OCI-LY1 (cell line): ENCODE measurements around the gene SLC5A11.
A peak's percentile ranks its signal among the peaks of the same experiment; 100 is the strongest.

Experiments
- H2AFZ ChIP-seq: fragments of 200-600 bp; sonication (generic), shearing (Covaris generic); 2 replicates; pipeline ENCODE4 v1.6.0; 2014; ENCODE audit warnings: antibody characterized with exemption, mild to moderate bottlenecking, low read length
- H3F3A ChIP-seq: fragments of 200-600 bp; sonication (generic), shearing (Covaris generic); 2 replicates; pipeline ENCODE4 v1.6.0; 2014; ENCODE audit warnings: mild to moderate bottlenecking, antibody characterized with exemption, low read length, moderate library complexity; ENCODE audit not compliant: insufficient read depth
- H3K27ac ChIP-seq: fragments of 200-600 bp; sonication (generic); 2 replicates; pipeline ENCODE4 v1.5.1; 2014; ENCODE audit warnings: low read length, mixed run types, mild to moderate bottlenecking, low read depth; ENCODE audit not compliant: poor library complexity, severe bottlenecking
- H3K27me3 ChIP-seq: fragments of 200-600 bp; sonication (generic); 2 replicates; pipeline ENCODE4 v1.6.0; 2014; ENCODE audit warnings: antibody characterized with exemption, mild to moderate bottlenecking, low read length, moderate library complexity; ENCODE audit not compliant: insufficient read depth
- H3K36me3 ChIP-seq: fragments of 200-600 bp; sonication (generic); 2 replicates; pipeline ENCODE4 v1.6.1; 2014; ENCODE audit warnings: mild to moderate bottlenecking, antibody characterized with exemption, low read length, moderate library complexity, mixed read lengths; ENCODE audit not compliant: insufficient read depth
- H3K4me1 ChIP-seq: fragments of 200-600 bp; sonication (generic); 2 replicates; pipeline ENCODE4 v1.5.1; 2014; ENCODE audit warnings: mild to moderate bottlenecking, low read length, moderate library complexity; ENCODE audit not compliant: insufficient read depth, severe bottlenecking
- H3K4me2 ChIP-seq: fragments of 200-600 bp; sonication (generic), shearing (Covaris generic); 2 replicates; pipeline ENCODE4 v1.6.1; 2014; ENCODE audit warnings: low read length
- H3K4me3 ChIP-seq: fragments of 200-600 bp; sonication (generic); 2 replicates; pipeline ENCODE4 v1.5.1; 2014; ENCODE audit warnings: low read length, low read depth, mild to moderate bottlenecking, mixed read lengths; ENCODE audit not compliant: poor library complexity, severe bottlenecking
- H3K79me2 ChIP-seq: fragments of 200-600 bp; shearing (Covaris generic); 2 replicates; pipeline ENCODE4 v1.6.1; 2016; ENCODE audit warnings: mixed run types, low read length, mixed read lengths; ENCODE audit not compliant: insufficient read depth
- H3K9ac ChIP-seq: fragments of 200-600 bp; sonication (generic), shearing (Covaris generic); 2 replicates; pipeline ENCODE4 v1.6.1; 2014; ENCODE audit warnings: mild to moderate bottlenecking, low read length, mixed read lengths
- H3K9me2 ChIP-seq: fragments of 200-600 bp; sonication (generic), shearing (Covaris generic); 2 replicates; pipeline ENCODE4 v1.6.1; 2014; ENCODE audit warnings: low read depth, mild to moderate bottlenecking, low read length, mixed read lengths
- H3K9me3 ChIP-seq: fragments of 200-600 bp; shearing (Covaris generic); 2 replicates; pipeline ENCODE4 v1.6.1; 2014; ENCODE audit warnings: low read length, mixed read lengths
- H4K20me1 ChIP-seq: fragments of 200-600 bp; sonication (generic), shearing (Covaris generic); 2 replicates; pipeline ENCODE4 v1.6.0; 2016; ENCODE audit warnings: mild to moderate bottlenecking, low read length; ENCODE audit not compliant: insufficient read depth
- CTCF ChIP-seq: fragments of 200-600 bp; sonication (generic), shearing (Covaris generic); IDR thresholded peaks from 2 replicates; pipeline ENCODE4 v1.5.1; 2017; ENCODE audit warnings: mild to moderate bottlenecking, antibody characterized with exemption, low read length, moderate library complexity, mixed read lengths
- EZH2 ChIP-seq: fragments of 200-600 bp; sonication (generic), shearing (Covaris generic); IDR thresholded peaks from 2 replicates; pipeline ENCODE4 v1.8.0; 2017; ENCODE audit warnings: borderline replicate concordance, mixed run types, mild to moderate bottlenecking, antibody characterized with exemption, low read length, moderate library complexity, mixed read lengths

SLC5A11 gene

GRCh38 chr16:24834459-24835335 lies 11.1 kb upstream of the SLC5A11 start:
- H3K9ac ChIP-seq, result no peak overlapping the region
- no peaks in the 10 kb centered on the region for H3K36me3 ChIP-seq
- H3F3A ChIP-seq, result no peaks in the 10 kb centered on the region
- no peak overlapping the region for H3K4me3 ChIP-seq
- no peak overlapping the region for H3K4me2 ChIP-seq
- TF ChIP-seq EZH2 (no peak), CTCF (peak; percentile 30; the same call in 1 of the 2 replicates)
- no peaks in the 10 kb centered on the region for H3K27me3 ChIP-seq
- no peaks in the 10 kb centered on the region for H4K20me1 ChIP-seq
- H3K27ac ChIP-seq, result no peak overlapping the region
- no peak overlapping the region for H2AFZ ChIP-seq
- no peaks in the 10 kb centered on the region for H3K79me2 ChIP-seq
- H3K9me2 ChIP-seq, result no peaks in the 10 kb centered on the region
- H3K9me3 ChIP-seq, result no peaks in the 10 kb centered on the region
- H3K4me1 ChIP-seq, result no peaks in the 10 kb centered on the region

DNA sequence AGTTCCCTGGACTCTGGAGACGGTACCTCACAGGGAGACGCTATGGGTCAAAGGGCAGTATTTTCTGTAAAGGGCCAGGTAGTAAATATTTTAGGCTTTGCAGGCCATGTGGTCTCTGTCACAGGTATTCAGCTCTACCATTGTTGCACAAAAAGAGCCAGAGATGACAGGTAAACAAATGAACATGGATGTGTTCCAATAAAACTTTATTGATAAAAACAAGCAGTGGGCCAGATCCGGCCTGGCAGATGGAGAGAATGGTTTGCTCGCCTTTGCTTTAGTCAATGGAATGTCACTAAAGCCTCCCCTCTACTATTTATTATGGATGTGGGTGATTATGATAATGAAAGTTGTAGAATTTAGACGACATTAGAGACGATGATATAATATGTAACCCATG lies 8.9 kb upstream of the SLC5A11 start:
- TF ChIP-seq CTCF (no peak), EZH2 (no peak)
- no peak overlapping the region for H3K4me2 ChIP-seq

DNA sequence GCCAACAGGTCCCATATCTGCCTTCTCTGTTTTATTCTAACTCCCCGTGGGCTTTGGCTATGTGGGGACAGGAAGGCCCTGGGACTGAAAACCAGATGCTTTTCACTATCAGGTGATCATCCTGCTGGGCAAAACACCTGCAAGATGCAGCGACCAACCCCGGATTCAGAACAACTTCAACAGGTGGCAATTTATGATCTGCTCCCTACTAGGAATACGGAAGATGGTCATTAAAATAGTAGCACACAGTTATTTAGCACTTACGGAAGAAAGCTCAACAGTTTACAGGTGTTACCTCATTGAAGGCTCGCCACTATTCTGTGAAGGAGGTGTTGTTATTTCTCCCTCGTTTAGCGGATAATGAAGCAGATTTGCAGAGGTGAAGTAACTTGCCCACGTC lies 7.8 kb upstream of the SLC5A11 start:
- no peak for TF ChIP-seq CTCF
- no peak for TF ChIP-seq EZH2
- Histone ChIP-seq H2AFZ (no peak overlapping the region), H3F3A (no peaks in the 10 kb centered on the region), H3K4me1 (no peaks in the 10 kb centered on the region), H3K9me3 (no peaks in the 10 kb centered on the region), H4K20me1 (no peaks in the 10 kb centered on the region), H3K27ac (no peak overlapping the region), H3K9ac (no peak overlapping the region), H3K4me2 (no peak overlapping the region), H3K27me3 (no peaks in the 10 kb centered on the region), H3K36me3 (no peaks in the 10 kb centered on the region), H3K4me3 (no peak overlapping the region), H3K9me2 (no peaks in the 10 kb centered on the region), H3K79me2 (no peaks in the 10 kb centered on the region)

More for the DNA sequence above, 8.9 kb upstream of the SLC5A11 start:
- Histone ChIP-seq H3K4me1 (no peaks in the 10 kb centered on the region), H3K27me3 (no peaks in the 10 kb centered on the region), H2AFZ (no peak overlapping the region), H3K9me2 (no peaks in the 10 kb centered on the region), H3K9me3 (no peaks in the 10 kb centered on the region), H3K4me3 (no peak overlapping the region), H3F3A (no peaks in the 10 kb centered on the region), H3K27ac (no peak overlapping the region), H3K36me3 (no peaks in the 10 kb centered on the region), H3K9ac (no peak overlapping the region), H3K79me2 (no peaks in the 10 kb centered on the region), H4K20me1 (no peaks in the 10 kb centered on the region)
